Measurements from ENCODE around the gene MCM6.
"Not testable (repeated sequence)": the region's sequence is repeated elsewhere in the genome, so short reads cannot be mapped to it uniquely, and the experiment has no call there.

MCM6 gene

DNA sequence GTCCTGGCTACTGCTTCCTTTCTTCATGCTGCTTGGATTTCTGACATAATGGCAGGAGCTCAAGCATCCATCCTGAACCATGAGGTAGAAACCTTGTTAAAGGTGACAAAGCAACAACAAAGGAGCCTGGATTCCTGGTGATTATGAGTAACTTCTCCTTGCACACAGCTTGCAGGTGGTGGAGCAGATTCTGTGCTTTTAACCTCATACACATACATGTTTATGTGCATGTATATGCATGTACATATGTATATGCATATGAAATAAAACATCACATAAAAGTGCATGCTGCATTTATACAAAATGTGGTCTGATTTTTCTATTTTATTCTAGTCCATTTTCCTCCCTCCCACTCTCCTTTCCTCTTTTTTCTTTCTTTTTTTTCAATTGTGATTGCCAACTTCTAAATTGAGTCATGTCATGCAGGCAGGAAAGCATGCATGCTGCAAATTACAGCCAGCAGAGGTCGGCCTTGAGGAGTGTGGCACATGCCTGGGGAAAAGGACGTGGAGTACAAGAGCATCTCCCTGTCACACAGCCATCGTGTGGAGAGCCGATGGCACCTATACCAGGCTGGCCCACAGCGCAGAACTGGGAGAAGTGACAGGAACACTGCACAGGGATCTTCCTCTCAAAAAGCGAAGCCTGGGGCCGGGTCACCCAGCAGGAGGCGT, 57.2 kb downstream of the MCM6 start:
- DNase-seq: no peak

DNA sequence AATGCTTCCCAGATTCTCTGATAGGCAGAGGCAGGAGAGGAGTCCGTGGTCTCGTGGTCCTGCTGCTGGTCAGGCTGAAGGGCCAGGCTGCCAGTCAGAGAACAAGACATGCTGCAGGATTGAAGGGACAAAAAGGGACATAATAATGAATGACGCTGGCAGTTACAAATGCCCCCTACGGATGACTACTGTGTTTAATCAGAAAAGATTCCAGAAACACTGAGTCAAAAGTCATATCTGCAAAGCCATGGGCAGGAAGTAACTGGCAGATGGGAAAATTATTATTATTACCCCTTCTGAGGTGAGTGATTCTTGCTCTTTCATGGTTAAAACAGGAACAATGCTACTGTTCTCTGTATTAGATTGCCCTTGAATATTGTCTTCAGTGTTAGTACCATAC, 58.3 kb downstream of the MCM6 start:
- no peak for DNase-seq

DNA sequence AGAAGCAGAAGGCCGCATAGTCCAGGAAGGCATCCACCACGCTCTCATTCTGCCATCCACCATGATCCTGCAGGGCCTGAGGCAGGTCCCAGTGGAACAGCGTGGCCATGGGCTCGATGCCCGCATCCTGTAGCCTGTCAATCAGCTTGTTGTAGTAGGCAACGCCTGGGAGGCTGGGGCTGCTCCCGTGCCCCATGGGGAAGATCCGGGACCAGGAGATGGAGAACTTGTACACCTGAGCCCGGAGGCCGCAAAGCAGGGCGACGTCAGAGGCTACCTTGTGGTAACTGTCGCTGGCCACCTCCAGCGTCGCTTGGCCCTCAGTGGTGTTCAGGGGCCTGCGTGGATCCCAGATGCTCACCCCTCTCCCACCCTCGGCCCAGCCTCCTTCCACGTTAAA, 58.8 kb downstream of the MCM6 start:
- DNase-seq: no peak

DNA sequence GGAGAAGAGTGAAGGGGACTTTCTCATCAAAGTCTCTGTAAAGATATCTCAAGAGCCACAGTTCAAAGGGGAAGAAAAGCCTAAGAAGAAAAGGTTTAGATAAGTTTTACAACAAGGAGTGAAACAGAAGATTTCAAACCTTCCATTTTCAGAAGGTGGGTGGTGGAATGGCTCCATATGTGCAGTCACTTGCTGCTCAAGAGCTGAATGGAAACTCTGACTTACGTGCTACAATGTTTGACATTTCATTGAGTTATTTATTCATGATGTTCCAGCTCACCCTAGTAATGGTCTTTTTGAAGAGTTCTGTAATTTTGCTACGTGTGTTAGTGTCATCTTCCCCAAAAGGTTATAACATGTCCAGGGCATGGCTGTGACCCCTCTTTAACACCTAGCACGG, 61.0 kb downstream of the MCM6 start:
- DNase-seq: no peak

DNA sequence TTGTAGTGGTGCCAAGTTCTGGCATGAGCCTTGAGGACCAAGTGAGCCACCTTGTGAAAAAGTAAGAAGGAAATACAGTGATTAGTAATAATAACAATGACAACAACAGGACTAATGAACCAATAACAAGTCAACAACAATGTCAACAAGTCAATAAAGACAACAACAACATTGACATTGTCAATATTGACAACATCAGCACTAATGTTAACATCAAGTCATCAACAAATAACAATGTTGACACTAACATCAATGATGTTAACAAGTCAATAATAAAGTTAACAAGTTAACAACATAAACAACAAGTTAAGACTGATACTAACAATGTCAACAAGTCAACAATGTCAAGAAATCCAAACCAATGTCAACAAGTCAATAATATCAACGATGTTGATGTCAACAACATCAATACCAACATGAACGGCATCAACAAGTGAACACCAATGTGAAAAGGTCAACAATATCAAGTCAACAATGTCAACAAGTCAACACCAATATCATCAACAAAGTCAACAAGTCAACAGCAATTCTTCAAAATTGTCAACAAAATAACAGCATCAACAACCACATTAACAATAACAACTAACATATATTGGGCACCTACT, 63.2 kb downstream of the MCM6 start:
- no peak for DNase-seq

DNA sequence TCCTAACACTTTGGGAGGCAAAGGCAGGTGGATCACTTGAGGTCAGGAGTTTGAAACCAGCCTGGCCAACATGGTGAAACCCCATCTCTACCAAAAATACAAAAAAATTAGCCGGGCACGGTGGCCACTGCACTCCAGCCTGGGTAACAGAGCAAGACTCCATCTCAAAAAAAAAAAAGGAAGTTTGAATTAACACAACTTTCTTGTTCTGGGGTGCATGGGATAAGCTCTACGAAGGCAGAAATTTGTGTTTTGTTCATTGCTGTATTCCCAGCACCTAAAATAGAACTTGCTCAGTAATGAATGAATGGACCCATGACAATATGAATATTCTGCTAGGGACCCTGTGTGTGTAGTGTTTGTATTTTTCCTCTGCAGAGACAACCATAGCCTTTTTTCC, 68.4 kb downstream of the MCM6 start:
- not testable (repeated sequence) for DNase-seq

DNA sequence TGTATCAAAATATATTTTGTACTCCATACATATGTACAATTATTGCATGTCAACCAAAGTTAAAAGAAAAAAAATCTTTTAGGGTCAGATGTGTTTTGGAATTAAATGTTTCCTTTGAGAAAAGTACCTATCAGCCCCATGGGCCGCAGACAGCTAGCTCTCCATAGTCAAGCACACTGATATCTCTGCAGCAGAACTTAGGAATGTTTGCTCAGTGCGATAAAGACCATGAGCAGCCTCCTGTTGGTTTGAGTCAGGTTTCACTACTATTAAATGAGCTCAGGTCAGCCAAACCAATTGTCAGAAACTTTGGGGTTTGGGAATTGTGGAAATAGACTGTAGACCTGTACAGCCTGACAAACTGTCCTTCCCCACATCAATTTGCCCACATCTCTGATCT, 73.0 kb downstream of the MCM6 start:
- no peak for DNase-seq

DNA sequence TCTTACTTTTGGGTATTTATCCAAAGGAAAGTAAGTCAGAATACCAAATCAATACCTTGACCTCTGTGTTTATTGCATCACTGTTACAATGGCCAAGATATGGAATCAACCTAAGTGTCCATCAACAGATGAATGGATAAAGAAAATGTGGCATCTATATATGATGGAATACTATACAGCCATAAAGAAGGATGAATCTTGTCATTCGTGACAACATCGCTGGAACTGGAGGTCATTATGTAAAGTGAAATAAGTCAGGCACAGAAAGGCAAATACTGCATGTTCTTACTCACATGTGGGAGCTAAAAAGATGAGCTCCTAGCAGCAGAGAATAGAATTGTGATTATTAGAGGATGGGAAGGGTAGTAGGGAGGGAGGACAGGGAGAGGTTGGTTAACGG, 73.9 kb downstream of the MCM6 start:
- no peak for DNase-seq

DNA sequence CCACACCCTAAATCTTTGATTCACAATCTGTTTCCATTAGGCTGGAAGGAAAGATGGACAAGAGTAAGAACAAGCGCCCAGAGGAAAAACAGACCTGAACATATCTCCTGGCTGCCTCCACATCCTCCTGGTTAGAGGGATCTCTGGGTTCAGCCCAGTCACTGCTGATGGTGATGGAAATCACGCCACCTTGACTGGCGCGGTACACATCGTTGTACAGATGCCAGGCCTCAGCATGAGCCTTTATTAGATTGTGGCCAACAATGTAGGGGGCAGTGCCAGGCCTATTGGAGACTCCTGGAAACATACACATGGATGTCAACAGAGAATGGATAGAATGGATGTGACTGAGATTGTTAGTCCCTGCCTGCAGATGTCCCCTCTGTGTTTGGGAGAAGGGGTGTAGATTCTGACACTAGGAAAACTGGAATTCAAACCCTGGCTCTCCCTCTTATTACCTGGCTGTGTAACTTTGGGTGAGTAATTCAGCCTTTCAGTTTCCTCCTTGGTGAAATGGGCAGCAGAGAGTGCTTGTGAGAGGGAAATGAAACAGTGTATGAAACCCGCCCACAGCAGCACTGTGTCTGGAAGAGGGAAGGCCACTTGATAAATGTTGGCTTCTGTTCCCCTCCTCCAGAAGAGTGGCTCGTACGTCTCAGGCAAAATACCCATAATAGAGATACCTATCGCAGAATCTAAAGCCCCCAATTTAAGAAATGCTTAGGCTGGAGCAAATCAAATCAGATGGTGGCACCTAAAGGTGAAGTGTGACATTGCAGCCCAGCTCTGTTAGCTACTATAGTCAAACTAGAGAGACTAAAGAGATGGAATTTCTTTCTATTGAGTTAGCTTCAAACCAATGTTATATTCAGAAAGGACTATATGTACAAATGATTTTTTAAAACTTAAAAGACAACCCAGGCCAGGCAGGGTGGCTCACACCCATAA, 75.5 kb downstream of the MCM6 start:
- DNase-seq: no peak

DNA sequence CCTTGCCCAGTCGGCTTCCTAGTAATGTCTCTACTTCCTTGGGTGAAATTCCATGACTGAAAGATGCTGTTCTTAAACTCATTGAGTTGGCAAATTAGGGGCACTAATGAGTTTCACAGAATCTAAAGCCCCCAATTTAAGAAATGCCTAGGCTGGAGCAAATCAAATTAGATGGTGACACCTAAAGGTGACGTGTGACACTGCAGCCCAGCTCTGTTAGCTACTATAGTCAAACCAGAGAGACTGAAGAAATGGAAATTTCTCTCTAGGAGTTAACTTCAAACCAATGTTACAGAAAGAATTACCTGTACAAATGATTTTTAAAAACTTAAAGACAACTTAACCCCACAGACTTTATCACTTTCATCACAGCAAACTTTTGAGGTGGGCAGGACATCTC, 76.5 kb downstream of the MCM6 start:
- DNase-seq: no peak

DNA sequence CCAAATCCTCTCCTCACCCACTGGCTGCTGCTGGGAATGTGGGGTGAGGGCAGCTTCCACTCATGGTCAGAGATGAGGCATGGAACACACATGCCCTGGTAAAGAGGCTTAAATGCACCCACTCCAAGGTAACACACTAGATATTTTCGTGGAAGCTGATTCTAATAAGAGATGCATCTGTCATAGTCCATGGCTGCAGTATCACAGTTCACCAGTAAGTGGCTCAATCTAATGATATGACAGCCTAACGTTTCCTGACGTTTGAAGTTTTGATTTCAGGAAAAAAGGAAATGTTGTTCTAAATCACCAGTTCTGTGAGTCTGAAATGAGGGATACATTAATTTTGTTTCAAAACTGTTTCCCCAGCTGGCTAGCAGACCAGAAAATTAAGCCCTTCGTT, 77.5 kb downstream of the MCM6 start:
- DNase-seq: peak; percentile 18

DNA sequence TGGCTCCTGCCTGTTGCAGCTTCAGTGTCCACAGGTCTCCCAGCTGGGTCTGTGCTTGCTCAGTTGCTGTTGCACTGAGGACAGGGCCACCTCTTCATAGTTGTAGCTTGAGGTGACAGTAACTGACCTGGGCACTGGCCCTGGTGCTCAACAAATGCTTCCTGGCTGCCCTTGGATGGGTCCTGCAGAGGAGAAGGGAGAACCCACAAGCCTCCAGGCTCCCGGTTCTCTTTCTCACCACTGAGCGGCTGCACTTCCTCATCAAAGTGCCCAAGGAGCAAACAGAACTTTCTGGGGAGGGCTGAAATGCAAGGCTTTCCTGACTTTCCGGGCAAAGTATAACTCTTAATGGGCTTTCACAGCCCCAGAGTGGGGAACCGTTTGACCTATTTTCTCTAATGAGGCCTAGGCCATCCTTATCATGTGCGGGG, 78.0 kb downstream of the MCM6 start:
- no peak for DNase-seq

DNA sequence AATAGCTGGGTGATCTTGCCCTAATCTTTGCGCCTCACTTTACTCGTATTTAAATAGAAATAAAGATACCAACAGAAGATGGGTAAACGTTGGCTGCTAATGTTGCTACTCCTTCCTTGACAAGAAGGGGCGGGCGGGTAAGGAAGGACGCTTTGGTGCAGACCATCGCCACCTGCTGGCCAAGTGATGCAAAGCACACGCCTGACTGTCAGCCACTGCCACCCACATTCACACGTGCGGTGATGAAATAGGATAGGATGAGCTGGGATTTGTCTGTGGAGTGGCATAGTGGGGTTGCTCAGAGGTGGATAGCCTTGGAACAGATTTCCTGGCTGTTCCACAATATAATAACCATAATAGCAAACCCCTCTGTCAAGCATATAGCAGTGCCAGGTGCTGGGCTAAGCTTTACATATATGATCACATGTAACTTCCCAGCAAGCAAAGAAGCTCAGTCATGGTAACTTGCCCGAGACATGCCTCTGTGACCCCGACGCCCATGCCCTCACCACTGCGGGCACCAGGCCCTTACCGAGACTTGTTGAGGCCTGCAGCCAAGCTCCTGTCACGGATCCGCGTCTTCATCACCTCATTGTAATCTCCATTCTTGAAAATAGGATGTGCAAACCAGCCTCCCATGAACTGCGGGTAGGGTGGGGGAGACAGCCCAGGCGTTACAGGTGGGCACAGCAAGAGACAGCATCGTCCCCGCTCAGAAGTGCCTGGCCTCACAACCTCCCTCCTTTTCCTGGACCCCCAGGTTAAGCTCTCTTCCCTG, 78.6 kb downstream of the MCM6 start:
- DNase-seq: peak; percentile 82

DNA sequence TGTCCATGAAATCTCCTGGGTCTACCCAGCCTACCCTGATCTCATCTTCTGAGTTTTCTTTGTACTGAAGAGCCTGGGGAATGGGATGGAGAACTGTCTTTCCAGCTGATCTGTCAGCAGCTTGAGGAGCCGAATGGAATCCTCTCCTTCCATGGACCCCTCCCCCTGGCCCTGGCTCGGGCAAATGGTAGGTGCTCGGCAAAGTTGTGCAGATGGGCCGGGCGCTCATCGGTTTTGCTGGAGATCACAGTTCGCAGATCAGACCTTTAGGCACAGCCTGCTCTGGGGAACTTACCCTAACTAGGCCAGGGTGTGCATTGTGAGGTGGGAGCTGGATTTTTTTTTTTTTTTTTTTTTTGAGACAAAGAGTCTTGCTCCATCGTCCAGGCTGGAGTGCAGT, 79.6 kb downstream of the MCM6 start:
- DNase-seq: no peak

DNA sequence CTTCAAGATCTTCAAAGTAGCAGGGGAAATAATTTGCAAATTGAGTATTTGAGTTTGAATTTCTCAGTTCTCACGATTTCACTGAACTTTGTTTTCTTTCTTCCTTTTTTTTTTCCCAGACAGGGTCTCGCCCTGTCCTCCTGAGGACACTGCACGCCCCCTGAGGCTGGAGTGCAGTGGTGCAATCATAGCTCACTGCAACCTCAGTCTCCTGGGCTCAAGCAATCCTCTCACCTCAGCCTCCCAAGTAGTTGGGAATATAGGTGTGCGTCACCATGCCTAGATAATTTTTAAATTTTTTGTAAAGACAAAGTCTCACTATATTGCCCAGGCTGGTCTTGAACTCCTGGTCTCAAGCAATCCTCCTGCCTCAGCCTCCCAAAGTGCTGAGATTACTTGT, 80.6 kb downstream of the MCM6 start:
- DNase-seq: not testable (repeated sequence)

DNA sequence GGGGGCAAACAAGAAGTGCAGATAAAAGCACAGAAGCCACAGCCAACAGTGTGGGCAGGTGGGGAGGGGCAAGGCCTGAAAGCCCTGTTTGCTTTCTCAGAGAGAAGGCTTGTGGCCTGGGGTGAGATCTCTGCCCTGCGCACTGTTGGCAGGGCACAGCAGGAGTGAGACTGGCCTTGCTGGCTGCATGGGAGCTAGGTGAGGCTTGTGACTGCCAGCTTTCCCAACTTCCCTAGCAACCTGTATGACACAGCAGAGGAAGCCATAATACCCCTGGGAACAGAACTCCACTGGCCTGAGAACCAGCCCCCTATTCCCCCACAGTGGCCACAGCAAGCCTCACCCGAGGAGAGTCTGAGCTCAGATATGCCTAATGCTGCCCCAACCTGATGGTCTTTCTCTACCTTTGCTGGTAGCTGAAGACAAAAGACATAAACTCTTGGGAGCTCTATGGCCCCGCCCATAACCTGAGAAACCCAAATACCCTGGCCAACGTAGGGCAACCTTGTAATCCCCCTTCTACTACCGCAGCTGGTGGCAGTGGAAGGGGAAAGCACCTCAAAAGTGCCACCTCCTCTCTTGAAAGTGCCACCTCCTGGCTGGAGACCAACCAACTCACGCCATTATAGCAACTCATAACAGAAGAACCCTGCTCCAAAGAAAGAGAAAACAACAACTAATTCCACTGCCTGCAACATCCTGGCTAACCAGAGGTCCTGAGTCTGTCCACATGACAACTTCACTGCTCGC, 83.7 kb downstream of the MCM6 start:
- DNase-seq: no peak

DNA sequence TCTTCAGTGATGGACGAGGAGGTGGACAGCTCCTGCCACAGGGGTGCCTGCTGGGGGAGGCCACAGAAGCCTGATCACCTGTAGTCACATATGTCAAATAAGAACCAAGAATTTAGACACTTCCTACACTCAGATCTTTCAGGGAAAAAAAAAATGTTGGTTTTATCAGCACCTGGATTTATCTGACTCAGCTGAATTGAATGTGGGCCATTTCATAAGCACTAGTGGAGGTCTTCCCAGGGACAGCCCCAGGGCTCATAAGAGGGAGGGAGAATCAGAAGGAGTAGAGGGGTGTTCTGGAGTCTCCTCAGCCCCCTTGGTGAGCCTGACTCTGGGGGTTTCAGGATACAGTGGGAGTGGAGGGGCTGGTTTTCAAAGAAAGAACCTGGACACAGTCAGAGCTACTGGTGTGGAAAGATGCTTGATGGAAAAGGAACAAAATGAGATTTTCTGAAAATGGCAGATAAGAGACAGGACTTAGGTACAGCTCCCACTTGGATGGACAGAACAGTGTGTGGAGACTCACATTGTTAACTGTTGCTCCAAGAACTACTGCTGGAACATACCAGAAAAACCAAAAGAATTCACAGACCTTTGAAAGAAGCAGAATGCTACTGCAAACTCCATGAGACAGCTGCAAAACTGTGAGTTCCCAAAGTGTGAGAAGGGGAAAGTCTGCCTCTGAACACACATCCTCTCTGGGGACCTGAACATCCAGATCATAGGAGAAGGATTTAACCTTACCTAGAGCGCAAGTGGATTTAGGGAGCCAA, 84.6 kb downstream of the MCM6 start:
- DNase-seq: no peak

DNA sequence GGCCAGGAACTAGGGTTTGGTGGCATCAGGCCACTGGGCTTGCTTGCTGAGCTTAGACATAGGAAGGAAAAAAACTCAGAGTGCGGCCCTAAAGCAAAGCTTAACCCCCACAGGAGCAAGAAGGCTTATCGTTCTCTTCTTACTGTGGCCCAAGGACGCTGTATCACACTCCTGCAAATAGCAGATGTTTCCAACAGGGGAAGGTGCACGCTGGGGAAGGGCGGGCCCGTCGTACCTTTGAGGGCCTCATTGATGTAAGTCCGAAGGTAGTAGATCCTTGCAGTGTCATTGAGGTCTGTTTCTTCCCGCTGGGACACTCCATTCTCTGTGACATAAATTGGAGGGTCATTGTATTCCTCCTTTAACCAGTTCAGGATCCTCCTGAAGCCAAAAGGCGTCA, 85.8 kb downstream of the MCM6 start:
- no peak for DNase-seq

All from hematopoietic multipotent progenitor cell treated with erythropoietin and hydrocortisone succinate and interleukin-3 and kit ligand, for 8 days (in vitro differentiated cells).